Measurements from ENCODE around the gene KRTAP10-5. TPM values are rescaled to one million over a fixed set of nuclear protein-coding genes. Genes with fewer than 3 reads are reported as not detected.

KRTAP10-5 gene
- total RNA-seq, 1 donor from 2014 or later: not detected

GRCh38 chr21:44571296-44571695 is 9.1 kb downstream of the KRTAP10-5 start:
- Histone ChIP-seq H3K27ac (ENCODE audit: low read depth, low read length) (no peak overlapping the region), H3K79me2 (ENCODE audit: insufficient read depth, low read length) (no peaks in the 10 kb centered on the region), H3K4me1 (ENCODE audit: insufficient read depth, low read length) (no peaks in the 10 kb centered on the region), H2AFZ (ENCODE audit: low read depth, low read length) (no peak overlapping the region), H4K20me1 (ENCODE audit: insufficient read depth, low read length) (no peaks in the 10 kb centered on the region), H3K9ac (ENCODE audit: low read length) (no peak overlapping the region), H3K4me3 (ENCODE audit: insufficient read depth, low read depth, low read length) (no peak overlapping the region), H3K4me2 (ENCODE audit: low read length) (no peak overlapping the region), H3K36me3 (ENCODE audit: insufficient read depth, low read length) (no peaks in the 10 kb centered on the region), H3K9me3 (ENCODE audit: insufficient read depth, low read depth, low read length) (peaks cover 11% of the 10 kb centered on the region), H3K27me3 (ENCODE audit: insufficient read depth, low read length) (no peaks in the 10 kb centered on the region)
- Mint-ChIP-seq H3K27ac (ENCODE audit: unreplicated experiment) (no peak overlapping the region), H3K36me3 (ENCODE audit: low read depth, unreplicated experiment) (peaks cover 6% of the 10 kb centered on the region), H3K4me3 (ENCODE audit: unreplicated experiment) (no peak overlapping the region), H3K9me3 (ENCODE audit: unreplicated experiment) (peaks cover 20% of the 10 kb centered on the region), H3K27me3 (ENCODE audit: low read depth, unreplicated experiment) (peaks cover 19% of the 10 kb centered on the region), H3K4me1 (ENCODE audit: low read depth, unreplicated experiment) (peaks cover 4% of the 10 kb centered on the region)
- TF ChIP-seq CTCF (IDR thresholded peaks at IDR 0.05; ENCODE audit: insufficient read depth, low read depth, low read length) (no peak), EZH2 (IDR thresholded peaks at IDR 0.05; ENCODE audit: insufficient read depth, low read length) (no peak)
- FAIRE-seq (no peak), DNase-seq (ENCODE audit: low read depth) (no peak)

GRCh38 chr21:44569861-44570517 is 10.4 kb downstream of the KRTAP10-5 start:
- H3K36me3 Mint-ChIP-seq (ENCODE audit: low read depth, unreplicated experiment): peaks cover 6% of the 10 kb centered on the region
- DNase-seq (ENCODE audit: low read depth) (no peak), FAIRE-seq (no peak)
- no peak overlapping the region for H3K4me3 Mint-ChIP-seq (ENCODE audit: unreplicated experiment)
- H3K4me3 ChIP-seq (ENCODE audit: insufficient read depth, low read depth, low read length): no peak overlapping the region
- H3K79me2 ChIP-seq (ENCODE audit: insufficient read depth, low read length): no peaks in the 10 kb centered on the region
- no peaks in the 10 kb centered on the region for H3K27me3 ChIP-seq (ENCODE audit: insufficient read depth, low read length)
- H3K9me3 ChIP-seq (ENCODE audit: insufficient read depth, low read depth, low read length): peaks cover 11% of the 10 kb centered on the region
- H3K9me3 Mint-ChIP-seq (ENCODE audit: unreplicated experiment): peaks cover 17% of the 10 kb centered on the region
- no peak overlapping the region for H3K9ac ChIP-seq (ENCODE audit: low read length)
- TF ChIP-seq CTCF (IDR thresholded peaks at IDR 0.05; ENCODE audit: insufficient read depth, low read depth, low read length): no peak
- no peak for TF ChIP-seq EZH2 (IDR thresholded peaks at IDR 0.05; ENCODE audit: insufficient read depth, low read length)
- no peak overlapping the region for H2AFZ ChIP-seq (ENCODE audit: low read depth, low read length)
- no peak overlapping the region for H3K4me2 ChIP-seq (ENCODE audit: low read length)
- no peaks in the 10 kb centered on the region for H3K4me1 ChIP-seq (ENCODE audit: insufficient read depth, low read length)
- H4K20me1 ChIP-seq (ENCODE audit: insufficient read depth, low read length): no peaks in the 10 kb centered on the region
- H3K36me3 ChIP-seq (ENCODE audit: insufficient read depth, low read length): no peaks in the 10 kb centered on the region
- no peak overlapping the region for H3K27ac ChIP-seq (ENCODE audit: low read depth, low read length)
- H3K4me1 Mint-ChIP-seq (ENCODE audit: low read depth, unreplicated experiment): peaks cover 4% of the 10 kb centered on the region
- H3K27me3 Mint-ChIP-seq (ENCODE audit: low read depth, unreplicated experiment): peaks cover 13% of the 10 kb centered on the region
- no peak overlapping the region for H3K27ac Mint-ChIP-seq (ENCODE audit: unreplicated experiment)
